ENCODE measurements around the gene CD22. TPM values are rescaled to one million over a fixed set of nuclear protein-coding genes. Genes with fewer than 3 reads are reported as not detected.

Gene CD22
- total and polyA plus RNA-seq, 2 of the 4 experiments (the other 2 are of a cell fraction), result 0.18 to 0.22 TPM

- Histone ChIP-seq H3K56ac (ENCODE audit: extremely low read depth, insufficient read depth, low read length) (no peak overlapping the region), H2BK120ac (ENCODE audit: low read depth, low read length) (no peak overlapping the region), H3K4ac (ENCODE audit: low read depth, low read length) (no peak overlapping the region), H4K5ac (ENCODE audit: low read depth, low read length) (no peak overlapping the region), H3K4me3 (ENCODE audit: insufficient read depth, low read depth, low read length) (no peak overlapping the region), H2AK5ac (ENCODE audit: low read depth, low read length) (no peak overlapping the region), H3K14ac (replicated peaks; ENCODE audit: low read depth, low read length) (no peak overlapping the region), H4K8ac (ENCODE audit: low read depth in 2 of 2, low read length in 2 of 2) (no peak overlapping the region), H3K9ac (ENCODE audit: low read depth, low read length) (no peak overlapping the region), H2BK15ac (ENCODE audit: low read depth, low read length) (no peak overlapping the region), H2BK20ac (ENCODE audit: low read depth, low read length) (no peak overlapping the region), H4K91ac (ENCODE audit: insufficient read depth, low read depth, low read length) (no peak overlapping the region), H2AFZ (replicated peaks; ENCODE audit: low read length, poor library complexity) (peak overlapping the region; percentile 43), H2BK5ac (ENCODE audit: low read depth, low read length, poor library complexity, severe bottlenecking) (peak overlapping the region; percentile 93), H3K18ac (ENCODE audit: low read depth, low read length) (no peak overlapping the region), H3K4me2 (ENCODE audit: low read depth, low read length) (no peak overlapping the region), H3K4me1 (ENCODE audit: control insufficient read depth, insufficient read depth, low read length) (no peaks in the 10 kb centered on the region), H3K27me3 (ENCODE audit: control insufficient read depth, insufficient read depth, low read length) (peaks cover 16% of the 10 kb centered on the region), H3K27ac (ENCODE audit: insufficient read depth, low read length) (no peak overlapping the region), H4K20me1 (ENCODE audit: insufficient read depth, low read length) (no peaks in the 10 kb centered on the region), H3K9me1 (ENCODE audit: insufficient read depth, low read length) (peaks cover 15% of the 10 kb centered on the region), H3K9me3 (ENCODE audit: control insufficient read depth, insufficient read depth, low read length) (no peaks in the 10 kb centered on the region), H2AK9ac (replicated peaks; ENCODE audit: low read depth, low read length, poor library complexity) (peak overlapping the region; percentile 28), H3K23ac (ENCODE audit: low read depth, low read length) (no peak overlapping the region), H3K79me1 (ENCODE audit: low read depth in 1 of 2, low read length in 2 of 2) (no peaks in the 10 kb centered on the region), H3K36me3 (ENCODE audit: control insufficient read depth, insufficient read depth, low read length) (no peaks in the 10 kb centered on the region)
- no peak for DNase-seq
- CTCF ChIA-PET, result no interaction called here
- intact Hi-C loops (cut with micrococcal nuclease), result no loop called here
- WGBS, 2 experiments (ENCODE audit: extremely low coverage in 2 of 2, insufficient read length in 1 of 2), result 87 to 100% methylated on average over 2 to 5 of the region's 5 CpGs
- dilution Hi-C loops (cut with HindIII; ENCODE audit: low sequenced_read_pairs, unreplicated experiment), result no loop called here
- TF ChIP-seq ELK1 (IDR thresholded peaks at IDR 0.05; ENCODE audit: borderline replicate concordance, low read depth, low read length) (no peak), SMC3 (IDR thresholded peaks at IDR 0.05; ENCODE audit: low read depth, low read length) (no peak), CTCF (conservative IDR thresholded peaks at IDR 0.05; ENCODE audit: low read depth, low read length) (no peak), CEBPB (IDR thresholded peaks at IDR 0.05; ENCODE audit: low read depth, low read length) (no peak), RCOR1 (IDR thresholded peaks at IDR 0.05; ENCODE audit: insufficient replicate concordance, low read length) (no peak), MXI1 (IDR thresholded peaks at IDR 0.05; ENCODE audit: borderline replicate concordance, low read depth, low read length) (no peak), USF2 (IDR thresholded peaks at IDR 0.05; ENCODE audit: low read depth, low read length) (no peak), RAD21 (IDR thresholded peaks at IDR 0.05; ENCODE audit: low read length) (no peak), MAFK (IDR thresholded peaks at IDR 0.05; ENCODE audit: low read depth, low read length) (no peak), MAZ (IDR thresholded peaks at IDR 0.05; ENCODE audit: borderline replicate concordance, low read depth, low read length) (no peak), BHLHE40 (IDR thresholded peaks at IDR 0.05; ENCODE audit: low read depth, low read length) (no peak)
- in situ Hi-C loops (cut with MboI; ENCODE audit: low sequenced_read_pairs), result no loop called here
- POLR2A ChIA-PET (ENCODE audit: unreplicated experiment), result no interaction called here
- no TSS peak for BruUV-seq (replicated peaks)
- ATAC-seq (ENCODE audit: low read depth), result no peak
These were observed 30.4 kb upstream of the CD22 start for GRCh38 chr19:35298561-35298972.

Data from IMR-90 (cell line).